ENCODE results near the gene LONP2.

The LONP2 gene

GRCh38 chr16:48361012-48361411 is 116.9 kb downstream of the LONP2 start:
- H2BK120ac ChIP-seq (ENCODE audit: low read depth, low read length): no peak overlapping the region
- peaks cover 9% of the 10 kb centered on the region for H3K79me1 ChIP-seq (ENCODE audit: low read depth, low read length)
- H3K4ac ChIP-seq (ENCODE audit: low read length): no peak overlapping the region
- H3K36me3 ChIP-seq (replicated peaks in 1 of 2; ENCODE audit: control insufficient read depth in 2 of 2, insufficient read depth in 2 of 2, low read length in 2 of 2): peaks cover 8 to 58% of the 10 kb centered on the region in 2 donors
- H3K4me2 ChIP-seq (ENCODE audit: insufficient read depth, low read length, poor library complexity, severe bottlenecking): no peak overlapping the region
- no peak overlapping the region for H2BK12ac ChIP-seq (ENCODE audit: low read length)
- no peak overlapping the region for H3K9ac ChIP-seq (ENCODE audit: low read depth, low read length, poor library complexity)
- no peak overlapping the region for H3K4me3 ChIP-seq (ENCODE audit: low read length in 2 of 2)
- no peak for DNase-seq (ENCODE audit: low spot score)
- WGBS, 2 donors (ENCODE audit: extremely low coverage in 2 of 2, insufficient read length in 2 of 2, insufficient replicate concordance in 1 of 2): 100% methylated on average over 2 of the region's 3 CpGs; no CpG with 5 or more reads in 1 of the 2 donors
- H3K9me3 ChIP-seq (replicated peaks in 1 of 2; ENCODE audit: control insufficient read depth in 2 of 2, insufficient read depth in 1 of 2, low read depth in 1 of 2, low read length in 2 of 2): no peaks in the 10 kb centered on the region
- H4K91ac ChIP-seq (ENCODE audit: low read depth, low read length, poor library complexity): no peak overlapping the region
- no peak overlapping the region for H2BK5ac ChIP-seq (ENCODE audit: low read length)
- no peak overlapping the region for H3K14ac ChIP-seq (ENCODE audit: low read length)
- no peaks in the 10 kb centered on the region for H3K27me3 ChIP-seq (ENCODE audit: control insufficient read depth in 3 of 3, insufficient read depth in 3 of 3, low read depth in 1 of 3, low read length in 3 of 3)
- H3K23ac ChIP-seq (ENCODE audit: low read depth, low read length, poor library complexity): no peak overlapping the region
- no peak overlapping the region for H2AK5ac ChIP-seq (ENCODE audit: low read depth, low read length)
- H3K18ac ChIP-seq (ENCODE audit: low read length): no peak overlapping the region
- peaks cover 8 to 11% of the 10 kb centered on the region in 2 donors for H3K4me1 ChIP-seq (ENCODE audit: control insufficient read depth in 2 of 2, insufficient read depth in 1 of 2, low read depth in 1 of 2, low read length in 2 of 2)
- no peak overlapping the region for H2AFZ ChIP-seq (ENCODE audit: low read length)
- no peak overlapping the region for H3K27ac ChIP-seq (replicated peaks; ENCODE audit: low read length)
- no peak overlapping the region for H4K8ac ChIP-seq (ENCODE audit: low read depth, low read length)
- no peak overlapping the region for H2BK15ac ChIP-seq (ENCODE audit: low read length)

- no CpG with 5 or more reads among the region's 12 CpGs for WGBS, 2 donors (ENCODE audit: extremely low coverage in 2 of 2, insufficient read length in 2 of 2, insufficient replicate concordance in 1 of 2)
- H3K4me3 ChIP-seq (ENCODE audit: low read length in 2 of 2): no peak overlapping the region
- no peak overlapping the region for H4K91ac ChIP-seq (ENCODE audit: low read depth, low read length, poor library complexity)
- no peak overlapping the region for H3K4ac ChIP-seq (ENCODE audit: low read length)
- no peaks in the 10 kb centered on the region for H3K9me3 ChIP-seq (replicated peaks in 1 of 2; ENCODE audit: control insufficient read depth in 2 of 2, insufficient read depth in 1 of 2, low read depth in 1 of 2, low read length in 2 of 2)
- peaks cover 10 to 15% of the 10 kb centered on the region in 2 donors for H3K4me1 ChIP-seq (ENCODE audit: control insufficient read depth in 2 of 2, insufficient read depth in 1 of 2, low read depth in 1 of 2, low read length in 2 of 2)
- H2BK120ac ChIP-seq (ENCODE audit: low read depth, low read length): no peak overlapping the region
- no peak overlapping the region for H4K8ac ChIP-seq (ENCODE audit: low read depth, low read length)
- H2AK5ac ChIP-seq (ENCODE audit: low read depth, low read length): no peak overlapping the region
- H3K18ac ChIP-seq (ENCODE audit: low read length): no peak overlapping the region
- H3K23ac ChIP-seq (ENCODE audit: low read depth, low read length, poor library complexity): no peak overlapping the region
- no peak for DNase-seq (ENCODE audit: low spot score)
- H3K79me1 ChIP-seq (ENCODE audit: low read depth, low read length): peaks cover 9% of the 10 kb centered on the region
- H3K9ac ChIP-seq (ENCODE audit: low read depth, low read length, poor library complexity): no peak overlapping the region
- H2AFZ ChIP-seq (ENCODE audit: low read length): no peak overlapping the region
- no peak overlapping the region for H2BK15ac ChIP-seq (ENCODE audit: low read length)
- H2BK5ac ChIP-seq (ENCODE audit: low read length): no peak overlapping the region
- H3K4me2 ChIP-seq (ENCODE audit: insufficient read depth, low read length, poor library complexity, severe bottlenecking): no peak overlapping the region
- H3K36me3 ChIP-seq (replicated peaks in 1 of 2; ENCODE audit: control insufficient read depth in 2 of 2, insufficient read depth in 2 of 2, low read length in 2 of 2): peaks cover 8 to 53% of the 10 kb centered on the region in 2 donors
- H3K27me3 ChIP-seq (ENCODE audit: control insufficient read depth in 3 of 3, insufficient read depth in 3 of 3, low read depth in 1 of 3, low read length in 3 of 3): no peaks in the 10 kb centered on the region
- H3K27ac ChIP-seq (replicated peaks; ENCODE audit: low read length): no peak overlapping the region
- no peak overlapping the region for H3K14ac ChIP-seq (ENCODE audit: low read length)
- H2BK12ac ChIP-seq (ENCODE audit: low read length): no peak overlapping the region
Observed at GRCh38 chr16:48361540-48362144, 117.5 kb downstream of the LONP2 start.

GRCh38 chr16:48365025-48365600 is 121.0 kb downstream of the LONP2 start:
- H3K4me1 ChIP-seq (ENCODE audit: control insufficient read depth in 2 of 2, insufficient read depth in 1 of 2, low read depth in 1 of 2, low read length in 2 of 2): peaks cover 10 to 15% of the 10 kb centered on the region in 2 donors
- H2BK15ac ChIP-seq (ENCODE audit: low read length): no peak overlapping the region
- H3K18ac ChIP-seq (ENCODE audit: low read length): no peak overlapping the region
- H3K79me1 ChIP-seq (ENCODE audit: low read depth, low read length): peaks cover 6% of the 10 kb centered on the region
- H2BK5ac ChIP-seq (ENCODE audit: low read length): no peak overlapping the region
- H3K4me3 ChIP-seq (ENCODE audit: low read length in 2 of 2): peak overlapping the region in 1 of 2 donors; percentile 38
- no peak overlapping the region for H3K14ac ChIP-seq (ENCODE audit: low read length)
- peak overlapping the region; percentile 80 for H3K9ac ChIP-seq (ENCODE audit: low read depth, low read length, poor library complexity)
- H2AK5ac ChIP-seq (ENCODE audit: low read depth, low read length): no peak overlapping the region
- H3K9me3 ChIP-seq (replicated peaks in 1 of 2; ENCODE audit: control insufficient read depth in 2 of 2, insufficient read depth in 1 of 2, low read depth in 1 of 2, low read length in 2 of 2): no peaks in the 10 kb centered on the region
- H3K23ac ChIP-seq (ENCODE audit: low read depth, low read length, poor library complexity): no peak overlapping the region
- H2BK12ac ChIP-seq (ENCODE audit: low read length): no peak overlapping the region
- no peak overlapping the region for H3K4ac ChIP-seq (ENCODE audit: low read length)
- H3K36me3 ChIP-seq (replicated peaks in 1 of 2; ENCODE audit: control insufficient read depth in 2 of 2, insufficient read depth in 2 of 2, low read length in 2 of 2): peaks cover 8 to 23% of the 10 kb centered on the region in 2 donors
- no peak overlapping the region for H2BK120ac ChIP-seq (ENCODE audit: low read depth, low read length)
- H3K4me2 ChIP-seq (ENCODE audit: insufficient read depth, low read length, poor library complexity, severe bottlenecking): no peak overlapping the region
- no peak overlapping the region for H3K27ac ChIP-seq (replicated peaks; ENCODE audit: low read length)
- no peak overlapping the region for H4K91ac ChIP-seq (ENCODE audit: low read depth, low read length, poor library complexity)
- H2AFZ ChIP-seq (ENCODE audit: low read length): no peak overlapping the region
- no CpG with 5 or more reads among the region's 15 CpGs for WGBS, 2 donors (ENCODE audit: extremely low coverage in 2 of 2, insufficient read length in 2 of 2, insufficient replicate concordance in 1 of 2)
- H3K27me3 ChIP-seq (ENCODE audit: control insufficient read depth in 3 of 3, insufficient read depth in 3 of 3, low read depth in 1 of 3, low read length in 3 of 3): no peaks in the 10 kb centered on the region
- DNase-seq (ENCODE audit: low spot score): no peak
- H4K8ac ChIP-seq (ENCODE audit: low read depth, low read length): no peak overlapping the region

- Histone ChIP-seq H3K79me1 (ENCODE audit: low read depth, low read length) (peaks cover 6% of the 10 kb centered on the region), H3K36me3 (replicated peaks in 1 of 2; ENCODE audit: control insufficient read depth in 2 of 2, insufficient read depth in 2 of 2, low read length in 2 of 2) (peaks cover 8 to 20% of the 10 kb centered on the region in 2 donors), H2BK120ac (ENCODE audit: low read depth, low read length) (no peak overlapping the region), H3K27me3 (ENCODE audit: control insufficient read depth in 3 of 3, insufficient read depth in 3 of 3, low read depth in 1 of 3, low read length in 3 of 3) (no peaks in the 10 kb centered on the region), H3K4me3 (ENCODE audit: low read length in 2 of 2) (peak overlapping the region; percentile 38 to 82), H3K23ac (ENCODE audit: low read depth, low read length, poor library complexity) (no peak overlapping the region), H3K9ac (ENCODE audit: low read depth, low read length, poor library complexity) (peak overlapping the region; percentile 80), H2AFZ (ENCODE audit: low read length) (peak overlapping the region; percentile 32), H3K4ac (ENCODE audit: low read length) (no peak overlapping the region), H3K9me3 (replicated peaks in 1 of 2; ENCODE audit: control insufficient read depth in 2 of 2, insufficient read depth in 1 of 2, low read depth in 1 of 2, low read length in 2 of 2) (no peaks in the 10 kb centered on the region), H3K4me2 (ENCODE audit: insufficient read depth, low read length, poor library complexity, severe bottlenecking) (peak overlapping the region; percentile 64), H4K8ac (ENCODE audit: low read depth, low read length) (no peak overlapping the region), H3K4me1 (ENCODE audit: control insufficient read depth in 2 of 2, insufficient read depth in 1 of 2, low read depth in 1 of 2, low read length in 2 of 2) (peaks cover 10 to 15% of the 10 kb centered on the region in 2 donors), H2BK5ac (ENCODE audit: low read length) (no peak overlapping the region), H4K91ac (ENCODE audit: low read depth, low read length, poor library complexity) (no peak overlapping the region), H3K18ac (ENCODE audit: low read length) (no peak overlapping the region), H3K14ac (ENCODE audit: low read length) (no peak overlapping the region), H3K27ac (replicated peaks; ENCODE audit: low read length) (peak overlapping the region; percentile 16), H2BK12ac (ENCODE audit: low read length) (no peak overlapping the region), H2BK15ac (ENCODE audit: low read length) (no peak overlapping the region), H2AK5ac (ENCODE audit: low read depth, low read length) (no peak overlapping the region)
- peak; percentile 76 for DNase-seq (ENCODE audit: low spot score)
- WGBS, 2 donors (ENCODE audit: extremely low coverage in 2 of 2, insufficient read length in 2 of 2, insufficient replicate concordance in 1 of 2): no CpG with 5 or more reads among the region's 33 CpGs
Observed at GRCh38 chr16:48365601-48366164, 121.6 kb downstream of the LONP2 start.
